HG02678 (cell line): Measurements from ENCODE around the gene HAND2.

Experiments used
- ATAC-seq: cut with Tn5 transposase; IDR thresholded peaks from one replicate; pipeline ENCODE4 v1.9.1; 2021; ENCODE audit warnings: mild to moderate bottlenecking, moderate library complexity; ENCODE audit not compliant: unreplicated experiment

HAND2 gene

GRCh38 chr4:173503330-173504180 lies 26.5 kb downstream of the HAND2 start:
- no peak for ATAC-seq

- no peak for ATAC-seq
Observed at GRCh38 chr4:173502282-173502681, 27.7 kb downstream of the HAND2 start.

DNA sequence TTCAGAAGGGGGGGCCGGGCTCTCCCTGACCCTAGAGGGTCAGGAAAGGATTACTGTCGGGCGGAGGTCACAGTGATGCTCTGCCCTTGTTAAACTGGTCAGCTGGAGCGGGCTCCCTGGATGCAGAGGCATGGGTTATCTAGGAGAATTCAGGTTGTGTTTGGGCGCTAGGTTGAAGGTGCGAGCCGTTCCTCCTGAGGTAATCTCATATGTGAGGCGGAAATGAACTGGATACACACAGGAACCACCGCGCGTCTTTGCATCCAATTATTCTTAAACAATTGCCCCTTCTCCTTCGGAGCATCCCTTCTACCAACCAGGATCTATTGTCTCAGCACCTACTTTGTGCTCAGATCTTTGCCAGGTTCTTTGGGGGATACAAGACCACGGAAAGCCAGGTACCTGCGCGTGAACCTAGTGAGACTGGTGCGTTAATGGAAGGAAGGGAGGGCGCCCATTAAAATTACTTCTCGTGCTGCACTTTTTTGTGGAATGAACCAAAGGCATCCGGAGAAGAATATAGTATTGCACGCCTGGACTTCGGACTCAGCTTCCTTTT lies 28.4 kb downstream of the HAND2 start:
- no peak for ATAC-seq

GRCh38 chr4:173500841-173501591 lies 29.0 kb downstream of the HAND2 start:
- ATAC-seq, result no peak

DNA sequence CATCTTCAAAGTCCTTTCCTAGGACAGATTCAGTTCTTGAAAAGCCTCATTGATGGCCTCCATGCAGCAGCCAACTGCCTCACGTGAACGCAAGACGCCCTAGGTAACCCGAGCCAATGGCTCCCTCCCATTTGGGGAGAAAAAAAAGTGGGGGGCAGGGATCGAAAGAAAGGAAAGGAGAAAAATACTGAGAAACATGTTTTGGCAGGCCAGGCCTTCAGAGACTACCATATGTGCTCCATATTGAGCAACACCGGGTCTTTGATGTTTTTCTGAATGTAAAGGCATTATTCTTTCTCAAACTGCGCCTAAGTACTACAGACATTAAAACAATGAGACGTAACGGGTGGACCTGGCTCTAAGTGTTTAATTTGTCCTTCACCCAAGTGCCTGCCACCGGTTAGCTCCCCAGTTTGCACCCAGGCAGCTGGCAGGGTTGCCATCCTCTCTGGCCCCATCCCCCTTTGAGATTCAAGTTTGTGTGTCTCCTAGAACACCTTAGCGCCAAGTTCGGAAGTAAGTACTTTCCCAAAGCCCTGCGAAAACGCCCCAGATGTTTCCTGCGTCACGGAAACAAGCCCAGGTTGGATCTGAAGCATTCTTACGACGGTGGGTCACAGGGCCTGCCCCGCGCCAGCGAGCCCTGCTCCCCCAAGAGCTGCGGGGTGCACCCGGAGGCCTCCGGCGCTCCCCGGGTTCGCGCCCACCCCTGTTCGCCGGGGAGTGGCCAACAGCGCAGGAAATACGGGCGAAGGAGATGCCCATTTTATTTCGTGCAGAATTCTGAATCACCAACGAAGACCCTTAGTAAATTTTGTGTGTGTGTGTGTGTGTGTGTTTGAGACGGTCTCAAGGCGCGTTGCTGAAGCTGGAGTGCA lies 30.1 kb downstream of the HAND2 start:
- ATAC-seq, result no peak

GRCh38 chr4:173498771-173499170 lies 31.3 kb downstream of the HAND2 start:
- no peak for ATAC-seq

DNA sequence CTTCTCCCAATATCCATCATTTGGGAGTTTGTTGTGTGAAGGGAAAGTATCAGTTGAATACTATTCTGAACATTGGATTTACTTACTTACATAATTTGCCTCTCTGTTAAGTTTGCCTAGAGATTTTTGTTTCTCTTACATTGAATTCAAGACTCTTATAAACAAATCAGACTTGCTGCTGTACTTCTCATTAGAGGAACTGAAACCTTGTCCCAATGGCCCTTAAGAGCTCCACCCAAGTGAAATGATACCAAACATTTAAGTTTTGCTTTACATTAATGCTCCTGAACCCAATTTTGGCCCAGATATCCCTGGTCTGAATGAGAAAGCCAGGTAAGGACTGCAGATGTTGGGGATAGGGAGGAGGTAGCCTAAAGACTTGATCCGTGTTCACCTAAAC lies 32.0 kb downstream of the HAND2 start:
- peak; percentile 28 for ATAC-seq

GRCh38 chr4:173494013-173494970 lies 35.7 kb downstream of the HAND2 start:
- peak; percentile 99 for ATAC-seq

GRCh38 chr4:173493041-173493440 lies 37.0 kb downstream of the HAND2 start:
- ATAC-seq, result no peak

- no peak for ATAC-seq
Observed at GRCh38 chr4:173492315-173492714, 37.7 kb downstream of the HAND2 start.

DNA sequence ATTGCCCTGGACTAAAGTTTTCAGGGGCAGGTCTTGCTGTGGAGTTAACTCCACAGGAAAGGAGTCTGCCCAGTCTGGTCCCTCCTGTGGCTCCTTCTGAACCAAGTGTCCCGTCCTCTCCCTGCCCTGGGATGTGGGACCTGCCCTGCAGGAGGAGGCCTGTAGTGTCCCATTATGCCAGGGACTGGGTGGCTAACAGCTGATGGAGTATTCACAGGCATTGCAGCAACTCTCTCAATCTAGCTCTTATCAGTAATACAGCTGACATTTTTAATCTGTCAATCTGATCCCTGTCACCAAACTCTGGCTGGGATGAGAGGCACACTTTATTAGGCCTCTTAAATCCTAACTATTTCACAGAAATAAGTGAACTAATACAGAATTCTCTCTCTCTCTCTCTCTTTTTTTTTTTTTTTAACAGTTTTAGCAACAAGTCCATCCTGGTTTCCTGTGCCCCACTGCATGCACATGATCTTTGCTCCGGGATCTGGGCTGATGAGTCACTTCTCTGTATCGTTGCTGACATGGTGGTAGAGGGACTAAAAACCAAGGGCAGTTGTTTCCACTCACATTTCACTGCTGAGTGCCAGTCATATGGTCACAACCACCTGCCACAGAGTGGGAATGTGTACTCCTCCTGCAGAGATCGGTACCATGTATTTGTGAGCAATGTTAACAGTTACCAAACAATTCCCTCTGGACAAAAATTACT lies 39.1 kb downstream of the HAND2 start:
- no peak for ATAC-seq

- no peak for ATAC-seq
Observed at GRCh38 chr4:173490256-173490655, 39.8 kb downstream of the HAND2 start.

- ATAC-seq, result no peak
Observed at GRCh38 chr4:173489514-173489913, 40.5 kb downstream of the HAND2 start.

DNA sequence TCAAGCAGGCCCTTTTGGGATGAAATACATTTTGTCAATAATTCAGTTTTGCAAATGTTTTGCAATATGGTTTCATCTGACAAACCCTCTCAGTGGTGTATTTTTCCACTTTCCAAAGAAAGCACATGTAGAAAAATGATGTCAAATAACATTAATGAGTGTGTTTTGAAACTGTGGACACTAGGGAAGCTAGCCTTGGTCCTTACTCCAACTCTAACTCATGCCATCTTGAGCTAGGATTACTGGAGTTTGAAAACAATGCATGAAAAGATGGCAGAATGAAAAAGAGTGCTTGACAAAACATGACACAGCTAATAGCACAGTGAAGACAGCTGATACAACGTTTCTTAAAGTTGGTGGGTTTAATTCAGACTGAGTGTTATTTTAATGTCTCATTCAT lies 41.4 kb downstream of the HAND2 start:
- no peak for ATAC-seq

DNA sequence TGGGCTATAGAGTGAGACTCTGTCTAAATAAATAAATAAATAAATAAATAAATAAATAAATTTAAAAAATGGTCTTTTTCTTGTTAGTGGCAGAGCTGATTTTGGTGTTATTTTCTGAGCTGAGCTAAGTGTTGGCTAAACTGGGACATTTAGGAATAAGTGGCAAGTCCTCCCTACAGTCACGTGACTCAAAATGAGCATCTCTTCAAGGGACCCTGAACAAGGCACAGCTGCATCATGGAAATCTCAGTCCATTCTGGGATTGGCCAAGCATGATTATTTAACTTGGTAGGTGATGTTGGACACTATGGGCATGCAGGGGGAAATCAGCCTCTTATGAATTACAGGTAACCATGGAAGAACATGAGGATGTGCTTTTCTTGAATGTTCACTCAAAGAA lies 42.0 kb downstream of the HAND2 start:
- no peak for ATAC-seq

DNA sequence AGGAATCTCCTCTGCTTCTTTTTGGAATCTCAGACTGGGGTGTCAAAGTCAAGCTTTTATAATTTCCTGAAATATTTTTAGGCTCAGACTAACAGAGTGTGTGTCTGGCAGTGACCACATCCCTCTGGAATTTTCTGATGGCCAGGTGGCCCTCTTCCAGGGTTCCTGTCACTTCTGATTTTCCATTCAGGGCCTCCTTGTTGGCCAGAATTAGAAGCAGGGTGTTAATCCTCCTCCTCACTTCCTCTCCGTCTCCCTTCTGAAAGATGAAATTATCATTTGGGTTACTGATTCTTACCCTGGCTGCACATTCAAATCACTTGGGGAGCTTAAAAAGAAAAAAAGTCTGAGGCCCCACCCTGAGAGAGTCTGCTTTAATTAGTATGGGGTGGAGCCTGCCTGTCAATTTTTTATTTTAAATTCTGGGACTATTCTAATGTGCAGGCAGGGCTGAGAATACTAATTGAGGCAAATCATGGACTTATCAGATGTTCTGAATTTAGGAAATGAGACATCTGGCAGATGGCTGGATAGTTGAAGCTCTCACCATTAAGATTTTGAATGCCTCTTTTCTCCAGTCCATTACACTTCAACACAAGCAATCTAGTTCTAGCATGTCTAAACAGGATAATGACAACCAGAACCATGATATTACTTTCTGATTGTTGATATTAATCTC lies 43.2 kb downstream of the HAND2 start:
- ATAC-seq, result no peak

- no peak for ATAC-seq
Observed at GRCh38 chr4:173485164-173485563, 44.9 kb downstream of the HAND2 start.

GRCh38 chr4:173482330-173482931 lies 47.6 kb downstream of the HAND2 start:
- ATAC-seq, result no peak
